PC-3 (cell line): ENCODE measurements around the gene SCAMP4. TPM values are rescaled to one million over a fixed set of nuclear protein-coding genes. Genes with fewer than 3 reads are reported as not detected.

Source experiments
- ATAC-seq: fragments of 200-7000 bp; cut with Tn5 transposase; 2 replicates; pipeline ENCODE4 v1.9.1; 2020; ENCODE audit warnings: mild to moderate bottlenecking, moderate library complexity
- BruUV-seq: library from RNA; stranded (reverse); fragments of 400-500 nt; replicated peaks from 2 replicates; lab custom pipeline; 2021; lab: Mats Ljungman, UMichigan
- CTCF ChIA-PET: fragments of 300-600 bp; sonication (Branson Sonifier 250); formaldehyde crosslinking; loops from one replicate; lab custom pipeline; 2022; ENCODE audit warnings: antibody characterized with exemption; lab: Charles Lee
- POLR2A ChIA-PET: fragments of 300-600 bp; sonication (Branson Sonifier 250); formaldehyde crosslinking; loops from one replicate; lab custom pipeline; 2022; ENCODE audit warnings: antibody characterized with exemption; ENCODE audit not compliant: unreplicated experiment; lab: Charles Lee
- DNase-seq: peaks from one replicate; pipeline ENCODE4 v3.0.0-alpha.2; 2015
- H2AFZ ChIP-seq: fragments of 300-600 bp; sonication (generic); 2 replicates; pipeline ENCODE4 v1.6.0; 2016; ENCODE audit warnings: antibody characterized with exemption, low read length
- H3F3A ChIP-seq: fragments of 300-600 bp; sonication (generic); one replicate; pipeline ENCODE4 v1.6.0; 2017; ENCODE audit warnings: antibody characterized with exemption, low read length, control low read depth, mild to moderate bottlenecking; ENCODE audit not compliant: unreplicated experiment
- H3K27ac ChIP-seq: fragments of 300-600 bp; sonication (generic); 2 replicates; pipeline ENCODE4 v1.5.1; 2016; ENCODE audit warnings: mild to moderate bottlenecking, low read length
- H3K27me3 ChIP-seq: fragments of 300-600 bp; sonication (generic); 2 replicates; pipeline ENCODE4 v1.6.1; 2016; ENCODE audit warnings: low read length, mixed read lengths
- H3K36me3 ChIP-seq: fragments of 300-600 bp; sonication (generic); 2 replicates; pipeline ENCODE4 v1.6.1; 2016; ENCODE audit warnings: low read depth, mixed run types, low read length, mixed read lengths
- H3K4me1 ChIP-seq: fragments of 300-600 bp; sonication (generic); 2 replicates; pipeline ENCODE4 v1.5.1; 2016; ENCODE audit warnings: low read length; ENCODE audit not compliant: insufficient read depth
- H3K4me2 ChIP-seq: fragments of 300-600 bp; sonication (generic); 2 replicates; pipeline ENCODE4 v1.6.0; 2016; ENCODE audit warnings: low read length
- H3K4me3 ChIP-seq: fragments of 300-600 bp; sonication (generic); 2 replicates; pipeline ENCODE4 v1.5.1; 2016; ENCODE audit warnings: mild to moderate bottlenecking, low read length, mixed read lengths
- H3K79me2 ChIP-seq: fragments of 300-600 bp; sonication (generic); 2 replicates; pipeline ENCODE4 v1.6.1; 2017; ENCODE audit warnings: low read length, mixed read lengths
- H3K9ac ChIP-seq: fragments of 300-600 bp; sonication (generic); 2 replicates; pipeline ENCODE4 v1.6.0; 2016; ENCODE audit warnings: mild to moderate bottlenecking, low read length
- H3K9me2 ChIP-seq: fragments of 300-600 bp; sonication (generic); replicated peaks from 2 replicates; pipeline ENCODE4 v1.6.1; 2016; ENCODE audit warnings: mixed run types, low read length, mixed read lengths
- H3K9me3 ChIP-seq: fragments of 300-600 bp; sonication (generic); 2 replicates; pipeline ENCODE4 v1.6.1; 2016; ENCODE audit warnings: low read length, mixed read lengths
- H4K20me1 ChIP-seq: fragments of 300-600 bp; sonication (generic); 2 replicates; pipeline ENCODE4 v1.6.1; 2016; ENCODE audit warnings: low read length, mixed read lengths
- CTCF ChIP-seq: fragments of 300-600 bp; sonication (generic); conservative IDR thresholded peaks from 2 replicates; pipeline ENCODE4 v1.5.1; 2017; ENCODE audit warnings: antibody characterized with exemption, low read depth, mild to moderate bottlenecking, low read length
- EZH2 ChIP-seq: fragments of 300-600 bp; sonication (generic); IDR thresholded peaks from one replicate; pipeline ENCODE4 v1.6.1; 2017; ENCODE audit warnings: antibody characterized with exemption, mild to moderate bottlenecking, low read length; ENCODE audit not compliant: unreplicated experiment
- EZH2phosphoT487 ChIP-seq: fragments of 300-600 bp; sonication (generic); IDR thresholded peaks from 2 replicates; pipeline ENCODE4 v1.6.1; 2018; ENCODE audit warnings: mild to moderate bottlenecking, antibody characterized with exemption, low read length, borderline replicate concordance
- intact Hi-C: fragments of 100-400 bp; cut with micrococcal nuclease; formaldehyde crosslinking; loops from 2 replicates; pipeline ENCODE4 v1.9.0; 2023
- total RNA-seq: library from RNA; depleted of rRNA; stranded (reverse); fragments of >200 nt; gene quantifications from 2 replicates; pipeline ENCODE4 v1.2.3, GENCODE V29; 2014

The SCAMP4 gene
- total RNA-seq, 1 experiment from 2014 or later = 61.5 TPM

GRCh38 chr19:1914826-1915341 is 9.7 kb downstream of the SCAMP4 start:
- no peaks in the 10 kb centered on the region for H3K9me2 ChIP-seq
- BruUV-seq = no TSS peak
- no peaks in the 10 kb centered on the region for H3K4me1 ChIP-seq
- no peak overlapping the region for H3K27ac ChIP-seq
- ATAC-seq (no peak), DNase-seq (no peak)
- no peaks in the 10 kb centered on the region for H3K27me3 ChIP-seq
- no peak overlapping the region for H3K9ac ChIP-seq
- intact Hi-C loops = no loop called here
- ChIA-PET POLR2A (no interaction called here), CTCF (no interaction called here)
- no peaks in the 10 kb centered on the region for H4K20me1 ChIP-seq
- TF ChIP-seq CTCF (no peak), EZH2phosphoT487 (no peak), EZH2 (no peak)
- no peaks in the 10 kb centered on the region for H3F3A ChIP-seq
- no peaks in the 10 kb centered on the region for H3K9me3 ChIP-seq
- H3K4me2 ChIP-seq = no peak overlapping the region
- peaks cover 29% of the 10 kb centered on the region for H3K79me2 ChIP-seq
- no peak overlapping the region for H3K4me3 ChIP-seq
- H2AFZ ChIP-seq = no peak overlapping the region
- no peaks in the 10 kb centered on the region for H3K36me3 ChIP-seq

GRCh38 chr19:1917146-1917545 is 11.9 kb downstream of the SCAMP4 start:
- H3K4me3 ChIP-seq = no peak overlapping the region
- TF ChIP-seq CTCF = no peak
- no peak for TF ChIP-seq EZH2phosphoT487
- no peak for TF ChIP-seq EZH2
- no TSS peak for BruUV-seq
- DNase-seq (no peak), ATAC-seq (no peak)
- H3F3A ChIP-seq = no peaks in the 10 kb centered on the region
- intact Hi-C loops = no loop called here
- no peak overlapping the region for H3K4me2 ChIP-seq
- H3K27me3 ChIP-seq = no peaks in the 10 kb centered on the region
- no peaks in the 10 kb centered on the region for H3K4me1 ChIP-seq
- H3K79me2 ChIP-seq = peaks cover 7% of the 10 kb centered on the region; the same call in 1 of the 2 replicates
- no peak overlapping the region for H3K27ac ChIP-seq
- ChIA-PET CTCF (no interaction called here), POLR2A (no interaction called here)
- no peaks in the 10 kb centered on the region for H3K9me2 ChIP-seq
- no peak overlapping the region for H2AFZ ChIP-seq
- no peaks in the 10 kb centered on the region for H4K20me1 ChIP-seq
- H3K9ac ChIP-seq = no peak overlapping the region
- H3K9me3 ChIP-seq = no peaks in the 10 kb centered on the region
- no peaks in the 10 kb centered on the region; the same call in 1 of the 2 replicates for H3K36me3 ChIP-seq

- no peaks in the 10 kb centered on the region for H3K9me3 ChIP-seq
- CTCF ChIA-PET = no interaction called here
Measured at GRCh38 chr19:1917926-1918325, 12.7 kb downstream of the SCAMP4 start.

More at GRCh38 chr19:1917926-1918325, 12.7 kb downstream of the SCAMP4 start:
- Histone ChIP-seq H3K4me1 (no peaks in the 10 kb centered on the region), H3K27me3 (no peaks in the 10 kb centered on the region), H3K79me2 (0 out of 2 replicates have a peak, but pooled peaks cover 6% of the 10 kb centered on the region), H4K20me1 (no peaks in the 10 kb centered on the region), H2AFZ (no peak overlapping the region), H3F3A (no peaks in the 10 kb centered on the region), H3K4me3 (no peak overlapping the region), H3K36me3 (peaks cover 2% of the 10 kb centered on the region; the same call in 1 of the 2 replicates), H3K27ac (no peak overlapping the region), H3K9ac (no peak overlapping the region), H3K4me2 (no peak overlapping the region), H3K9me2 (no peaks in the 10 kb centered on the region)
- DNase-seq (no peak), ATAC-seq (no peak)
- intact Hi-C loops = no loop called here
- TF ChIP-seq EZH2phosphoT487 = no peak
- no peak for TF ChIP-seq CTCF
- TF ChIP-seq EZH2 = no peak
- POLR2A ChIA-PET = no interaction called here
- BruUV-seq = no TSS peak
